HepG2 (cell line): ENCODE results near the gene TMEM8B. TPM values are rescaled to one million over a fixed set of nuclear protein-coding genes. Genes with fewer than 3 reads are reported as not detected.

Experiments
- ATAC-seq: fragments of 200-7000 bp; cut with Tn5 transposase; 3 replicates; pipeline ENCODE4 v1.9.1; 2020; ENCODE audit warnings: mild to moderate bottlenecking, moderate library complexity
- BruUV-seq: library from RNA; stranded (reverse); fragments of 400-500 nt; replicated peaks from 2 replicates; lab custom pipeline; 2021; lab: Mats Ljungman, UMichigan
- CTCF ChIA-PET: fragments of 300-600 bp; formaldehyde crosslinking; extraction: SDS; loops from one replicate; lab custom pipeline; 2021; ENCODE audit warnings: low total read pairs, inconsistent platforms, low intra/inter-chr PET ratio; lab: Yijun Ruan, JAX
- POLR2A ChIA-PET: fragments of 350-600 bp; sonication (Branson Sonifier 250); formaldehyde crosslinking; loops from one replicate; lab custom pipeline; 2020; ENCODE audit warnings: antibody characterized with exemption, inconsistent platforms; lab: Yijun Ruan, JAX
- DNase-seq: peaks from one replicate; pipeline ENCODE4 v3.0.0-alpha.2; 2015; ENCODE audit warnings: low spot score
- FAIRE-seq: peaks from 3 replicates; lab custom pipeline; 2011; peaks lifted over from hg19 to GRCh38; lab: Jason Lieb, UNC
- H2AFZ ChIP-seq: one replicate; pipeline ENCODE4 v1.6.1; 2011; ENCODE audit warnings: low read length, inconsistent platforms
- H3K27ac ChIP-seq: fragments of 300-600 bp; 3 replicates; pipeline ENCODE4 v1.8.0; 2011; ENCODE audit warnings: mixed run types, mild to moderate bottlenecking, mixed read lengths, low read length, inconsistent platforms; ENCODE audit not compliant: insufficient read depth; ENCODE audit errors: extremely low read length
- H3K27me3 ChIP-seq, 2 experiments: fragments of 200-600 bp in 1 of 2; 2 replicates in 1 of 2; 3 replicates in 1 of 2; pipeline versions ENCODE4 v1.6.0 to v1.8.0; 2011; ENCODE audit warnings: low read length in 2 of 2, mild to moderate bottlenecking in 2 of 2, moderate library complexity in 2 of 2, inconsistent platforms in 1 of 2; ENCODE audit not compliant: insufficient read depth in 2 of 2, control insufficient read depth in 1 of 2
- H3K36me3 ChIP-seq, 2 experiments: fragments of 200-600 bp in 1 of 2; replicated peaks in 1 of 2; 2 replicates in 1 of 2; 3 replicates in 1 of 2; pipeline versions ENCODE4 v1.5.1 to v1.8.0; 2011; ENCODE audit warnings: low read length in 2 of 2, inconsistent platforms in 1 of 2; ENCODE audit not compliant: insufficient read depth in 2 of 2, control insufficient read depth in 1 of 2
- H3K4me1 ChIP-seq: 2 replicates; pipeline ENCODE4 v1.5.1; 2012; ENCODE audit warnings: low read length, inconsistent platforms; ENCODE audit not compliant: insufficient read depth
- H3K4me2 ChIP-seq: 2 replicates; pipeline ENCODE4 v1.6.0; 2011; ENCODE audit warnings: low read depth, low read length, inconsistent platforms
- H3K4me3 ChIP-seq, 3 experiments: fragments of 200-600 bp in 1 of 3; sonication (generic), shearing (Covaris generic) in 1 of 3; replicated peaks in 1 of 3; 2 replicates each; pipeline ENCODE4 v1.5.1; 2011 to 2016; ENCODE audit warnings: low read length in 3 of 3, inconsistent platforms in 2 of 3, low read depth in 2 of 3, mild to moderate bottlenecking in 2 of 3, control low read depth in 1 of 3, mixed read lengths in 1 of 3; ENCODE audit not compliant: insufficient read depth in 1 of 3
- H3K79me2 ChIP-seq: one replicate; pipeline ENCODE4 v1.6.1; 2011; ENCODE audit warnings: low read length, inconsistent platforms; ENCODE audit not compliant: insufficient read depth
- H3K9ac ChIP-seq: 2 replicates; pipeline ENCODE4 v1.6.0; 2011; ENCODE audit warnings: mild to moderate bottlenecking, low read depth, low read length, inconsistent platforms; ENCODE audit not compliant: insufficient read depth
- H3K9me3 ChIP-seq: 2 replicates; pipeline ENCODE4 v1.5.1; 2012; ENCODE audit warnings: mild to moderate bottlenecking, low read length
- H4K20me1 ChIP-seq: 2 replicates; pipeline ENCODE4 v1.6.0; 2011; ENCODE audit warnings: inconsistent platforms, mild to moderate bottlenecking, low read length, moderate library complexity; ENCODE audit not compliant: insufficient read depth
- ATF7 ChIP-seq, 2 experiments: fragments of 450-650 bp in 1 of 2; sonication (generic) in 1 of 2; formaldehyde crosslinking in 1 of 2; IDR thresholded peaks; 2 replicates each; pipeline versions ENCODE4 v1.4.0 to v1.6.1; 2016 to 2020; ENCODE audit warnings: antibody characterized with exemption in 1 of 2, mild to moderate bottlenecking in 1 of 2, missing genetic modification reagents in 1 of 2
- CREB1 ChIP-seq, 2 experiments: fragments of 450-650 bp in 1 of 2; IDR thresholded peaks; 2 replicates each; pipeline ENCODE4 v1.6.1; 2016 to 2017; ENCODE audit warnings: control low read depth in 1 of 2, mild to moderate bottlenecking in 1 of 2, missing compliant biosample characterization in 1 of 2, missing genetic modification characterization in 1 of 2
- ELF3 ChIP-seq: IDR thresholded peaks from 2 replicates; pipeline ENCODE4 v1.6.1; 2016; ENCODE audit warnings: missing genetic modification reagents, missing compliant biosample characterization
- TAF15 ChIP-seq: fragments of 200-400 bp; formaldehyde crosslinking; IDR thresholded peaks from one replicate; pipeline ENCODE4 v1.6.1; 2018; ENCODE audit warnings: mild to moderate bottlenecking, low read depth, low read length; ENCODE audit not compliant: poor library complexity, severe bottlenecking
- WGBS: methylation state at CpG from one replicate; pipeline ENCODE4 v1.1.6; 2017; ENCODE audit warnings: low lambda C conversion rate; 5-methylcytosine and 5-hydroxymethylcytosine counted together
- in situ Hi-C: cut with HindIII; loops from 2 replicates; pipeline ENCODE4 v1.10.0; 2017; ENCODE audit warnings: low pct_unique_long_range_greater_than_20kb; ENCODE audit not compliant: extremely low pct_ligation_motif_present
- intact Hi-C: fragments of 100-400 bp; cut with micrococcal nuclease; formaldehyde crosslinking; loops from one replicate; pipeline ENCODE4 v1.10.0; 2022; ENCODE audit not compliant: unreplicated experiment
- polyA plus RNA-seq, 8 experiments: library from polyadenylated mRNA; depleted of rRNA in 3 of 8; stranded (reverse) in 7 of 8; unstranded in 1 of 8; fragments of >200 nt; fragmentation: Illumina TruSeq in 4 of 8; extraction: Trizol in 4 of 8; gene quantifications; 2 replicates each; pipeline versions ENCODE4 v1.2.1 to v1.2.3, GENCODE V29; 2011 to 2016; ENCODE audit warnings: low read depth in 4 of 8, missing spikeins in 1 of 8, mixed read lengths in 1 of 8; ENCODE audit not compliant: insufficient read depth in 1 of 8
- total RNA-seq, 5 experiments: library from RNA; depleted of rRNA; stranded (reverse); fragments of >200 nt; fragmentation: Illumina TruSeq; extraction: Trizol; gene quantifications; 2 replicates each; pipeline ENCODE4 v1.2.3, GENCODE V29; 2016; ENCODE audit warnings: low read depth in 1 of 5
- TF ChIP-seq, protein P1 (sequence below): IDR thresholded peaks from 2 replicates; pipeline ENCODE4 v1.6.1; 2012; ENCODE audit warnings: low read length, improper control_type of control experiment

TMEM8B gene
- total and polyA plus RNA-seq, 2 of the 13 experiments (the other 11 are each of a cell fraction or from before 2014, with no cell fraction given): 2.1 to 2.7 TPM

DNA sequence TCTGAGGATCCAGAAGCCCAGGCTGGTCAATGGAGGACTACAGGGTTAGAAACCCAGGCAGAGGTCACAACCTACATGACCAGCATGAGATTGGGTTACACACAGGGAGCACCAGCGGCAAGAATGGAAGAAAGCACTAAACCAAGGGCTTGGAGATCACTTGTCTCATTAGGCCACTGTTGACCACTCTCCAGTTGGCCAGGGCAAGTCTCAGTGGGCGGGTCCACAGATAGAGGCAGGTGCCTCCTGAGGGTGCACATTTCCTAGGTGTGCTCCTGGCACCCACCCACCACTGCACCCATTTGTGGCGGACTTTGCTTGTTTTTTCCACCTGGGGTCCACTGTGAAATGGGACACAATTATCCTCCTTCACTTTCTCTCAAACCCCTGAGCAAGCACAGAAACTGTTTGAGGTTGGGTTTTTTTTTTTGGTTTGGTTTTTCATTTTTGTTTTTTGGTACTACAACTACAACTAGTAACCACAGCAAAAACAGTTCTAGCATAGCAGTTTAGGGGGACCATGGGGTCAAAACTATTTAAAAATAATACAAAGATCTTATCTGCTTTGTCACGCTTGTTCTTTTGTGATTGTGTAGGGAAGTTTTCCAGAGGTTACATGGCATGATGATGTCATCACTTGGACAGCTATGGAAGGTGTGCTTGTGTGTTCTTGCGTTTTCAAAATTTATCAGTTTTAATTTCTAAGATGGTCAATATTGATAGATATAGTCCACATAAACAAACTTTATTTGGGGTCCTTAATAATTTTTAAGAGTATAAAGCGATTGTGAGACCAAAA is 31.5 kb upstream of the TMEM8B start:
- TF ChIP-seq, protein P1, sequence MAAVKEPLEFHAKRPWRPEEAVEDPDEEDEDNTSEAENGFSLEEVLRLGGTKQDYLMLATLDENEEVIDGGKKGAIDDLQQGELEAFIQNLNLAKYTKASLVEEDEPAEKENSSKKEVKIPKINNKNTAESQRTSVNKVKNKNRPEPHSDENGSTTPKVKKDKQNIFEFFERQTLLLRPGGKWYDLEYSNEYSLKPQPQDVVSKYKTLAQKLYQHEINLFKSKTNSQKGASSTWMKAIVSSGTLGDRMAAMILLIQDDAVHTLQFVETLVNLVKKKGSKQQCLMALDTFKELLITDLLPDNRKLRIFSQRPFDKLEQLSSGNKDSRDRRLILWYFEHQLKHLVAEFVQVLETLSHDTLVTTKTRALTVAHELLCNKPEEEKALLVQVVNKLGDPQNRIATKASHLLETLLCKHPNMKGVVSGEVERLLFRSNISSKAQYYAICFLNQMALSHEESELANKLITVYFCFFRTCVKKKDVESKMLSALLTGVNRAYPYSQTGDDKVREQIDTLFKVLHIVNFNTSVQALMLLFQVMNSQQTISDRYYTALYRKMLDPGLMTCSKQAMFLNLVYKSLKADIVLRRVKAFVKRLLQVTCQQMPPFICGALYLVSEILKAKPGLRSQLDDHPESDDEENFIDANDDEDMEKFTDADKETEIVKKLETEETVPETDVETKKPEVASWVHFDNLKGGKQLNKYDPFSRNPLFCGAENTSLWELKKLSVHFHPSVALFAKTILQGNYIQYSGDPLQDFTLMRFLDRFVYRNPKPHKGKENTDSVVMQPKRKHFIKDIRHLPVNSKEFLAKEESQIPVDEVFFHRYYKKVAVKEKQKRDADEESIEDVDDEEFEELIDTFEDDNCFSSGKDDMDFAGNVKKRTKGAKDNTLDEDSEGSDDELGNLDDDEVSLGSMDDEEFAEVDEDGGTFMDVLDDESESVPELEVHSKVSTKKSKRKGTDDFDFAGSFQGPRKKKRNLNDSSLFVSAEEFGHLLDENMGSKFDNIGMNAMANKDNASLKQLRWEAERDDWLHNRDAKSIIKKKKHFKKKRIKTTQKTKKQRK: no peak
- no peak for TF ChIP-seq ELF3 (CRISPR knock-in tag)
- peak; percentile 66 for TF ChIP-seq CREB1 (IDR thresholded peaks at IDR 0.05)
- TF ChIP-seq CREB1 (CRISPR knock-in tag; IDR thresholded peaks at IDR 0.05): no peak
- TF ChIP-seq ATF7 (IDR thresholded peaks at IDR 0.05): peak; percentile 93
- TF ChIP-seq ATF7 (CRISPR knock-in tag; IDR thresholded peaks at IDR 0.05): no peak
- no peak for TF ChIP-seq TAF15
- DNase-seq: no peak
- 95% methylated on average over 5 of the region's 6 CpGs for WGBS
- no peak overlapping the region for H2AFZ ChIP-seq
- ChIA-PET CTCF (no interaction called here), POLR2A (no interaction called here)
- H3K4me1 ChIP-seq: peaks cover 26% of the 10 kb centered on the region
- no peaks in the 10 kb centered on the region for H4K20me1 ChIP-seq
- in situ Hi-C loops (no loop called here), intact Hi-C loops (no loop called here)
- no TSS peak for BruUV-seq
- no peaks in the 10 kb centered on the region for H3K79me2 ChIP-seq
- no peak overlapping the region for H3K4me3 ChIP-seq
- H3K9ac ChIP-seq: no peak overlapping the region
- FAIRE-seq: no peak
- no peak overlapping the region for H3K4me2 ChIP-seq
- no peak overlapping the region for H3K27ac ChIP-seq
- H3K27me3 ChIP-seq: no peaks in the 10 kb centered on the region
- peaks cover 0 to 2% of the 10 kb centered on the region in 2 experiments; a peak in 1 of 5 replicates for H3K36me3 ChIP-seq
- no peak for ATAC-seq
- H3K9me3 ChIP-seq: no peaks in the 10 kb centered on the region
